SK-N-SH treated with all-trans-retinoic acid at 6 μM for 48 hours (cell line): ENCODE measurements around the gene OR51A7.

Experiments
- ATAC-seq: fragments of 200-7000 bp; cut with Tn5 transposase; 3 replicates; pipeline ENCODE4 v1.9.1; 2020; ENCODE audit warnings: mild to moderate bottlenecking, moderate library complexity
- BACH2 ChIP-seq: fragments of 250-450 bp; sonication (Bioruptor Pico); IDR thresholded peaks from 2 replicates; pipeline ENCODE4 v1.9.0; 2021; ENCODE audit warnings: mild to moderate bottlenecking, borderline replicate concordance
- CREB5 ChIP-seq: fragments of 250-450 bp; sonication (Bioruptor Pico); IDR thresholded peaks from 2 replicates; pipeline ENCODE4 v1.5.1; 2020; ENCODE audit warnings: low read depth, mild to moderate bottlenecking, moderate library complexity
- ESRRG ChIP-seq: fragments of 250-450 bp; sonication (Bioruptor Pico); IDR thresholded peaks from 2 replicates; pipeline ENCODE4 v1.6.1; 2021; ENCODE audit warnings: mild to moderate bottlenecking
- GLIS3 ChIP-seq: fragments of 250-450 bp; sonication (Bioruptor Pico); IDR thresholded peaks from 2 replicates; pipeline ENCODE4 v1.5.0; 2020; ENCODE audit warnings: mild to moderate bottlenecking, moderate library complexity
- ISL1 ChIP-seq: fragments of 250-450 bp; sonication (Bioruptor Pico); IDR thresholded peaks from 2 replicates; pipeline ENCODE4 v2.1.2; 2022; ENCODE audit warnings: mild to moderate bottlenecking, moderate library complexity
- OSR1 ChIP-seq: fragments of 250-450 bp; sonication (Bioruptor Pico); IDR thresholded peaks from 2 replicates; pipeline ENCODE4 v1.8.0; 2022; ENCODE audit warnings: moderate library complexity, mild to moderate bottlenecking, inconsistent platforms
- PATZ1 ChIP-seq: fragments of 250-450 bp; sonication (Bioruptor Pico); IDR thresholded peaks from 2 replicates; pipeline ENCODE4 v1.8.0; 2020; ENCODE audit warnings: mild to moderate bottlenecking, moderate library complexity, borderline replicate concordance
- POU6F1 ChIP-seq: fragments of 250-450 bp; sonication (Bioruptor Pico); IDR thresholded peaks from 2 replicates; pipeline ENCODE4 v1.8.0; 2021; ENCODE audit warnings: low read depth, mild to moderate bottlenecking, moderate library complexity, borderline replicate concordance
- PPARA ChIP-seq: fragments of 250-450 bp; sonication (Bioruptor Pico); IDR thresholded peaks from 2 replicates; pipeline ENCODE4 v1.5.0; 2020; ENCODE audit warnings: mild to moderate bottlenecking, borderline replicate concordance
- RARB ChIP-seq: fragments of 250-450 bp; sonication (Bioruptor Pico); IDR thresholded peaks from 2 replicates; pipeline ENCODE4 v1.8.0; 2021; ENCODE audit warnings: mild to moderate bottlenecking, moderate library complexity
- SNAI2 ChIP-seq: fragments of 250-450 bp; sonication (Bioruptor Pico); IDR thresholded peaks from 2 replicates; pipeline ENCODE4 v1.5.0; 2020; ENCODE audit warnings: mild to moderate bottlenecking, moderate library complexity
- TCF4 ChIP-seq: fragments of 250-450 bp; sonication (Bioruptor Pico); IDR thresholded peaks from 2 replicates; pipeline ENCODE4 v1.8.0; 2021; ENCODE audit warnings: mild to moderate bottlenecking, moderate library complexity, borderline replicate concordance
- TOX ChIP-seq: fragments of 250-450 bp; sonication (Bioruptor Pico); IDR thresholded peaks from 2 replicates; pipeline ENCODE4 v1.8.0; 2021; ENCODE audit warnings: mild to moderate bottlenecking, moderate library complexity, borderline replicate concordance
- ZC3H10 ChIP-seq: fragments of 250-450 bp; sonication (Bioruptor Pico); IDR thresholded peaks from 2 replicates; pipeline ENCODE4 v1.5.1; 2021; ENCODE audit warnings: mild to moderate bottlenecking, moderate library complexity
- ZFP3 ChIP-seq: fragments of 250-450 bp; sonication (Bioruptor Pico); IDR thresholded peaks from 2 replicates; pipeline ENCODE4 v1.5.0; 2020; ENCODE audit warnings: mild to moderate bottlenecking, moderate library complexity
- ZFP30 ChIP-seq: fragments of 450-650 bp; formaldehyde crosslinking; IDR thresholded peaks from 2 replicates; pipeline ENCODE4 v1.5.0; 2022; ENCODE audit warnings: mild to moderate bottlenecking, moderate library complexity
- ZNF565 ChIP-seq: fragments of 450-650 bp; formaldehyde crosslinking; conservative IDR thresholded peaks from 2 replicates; pipeline ENCODE4 v1.5.0; 2020; ENCODE audit warnings: low read depth, mild to moderate bottlenecking, moderate library complexity
- ZNF70 ChIP-seq: fragments of 450-650 bp; formaldehyde crosslinking; IDR thresholded peaks from 2 replicates; pipeline ENCODE4 v1.5.0; 2020; ENCODE audit warnings: mild to moderate bottlenecking, moderate library complexity
- ZNF8 ChIP-seq: fragments of 450-650 bp; formaldehyde crosslinking; IDR thresholded peaks from 2 replicates; pipeline ENCODE4 v1.5.0; 2020; ENCODE audit warnings: mild to moderate bottlenecking, moderate library complexity
- TF ChIP-seq, protein P1 (sequence below): fragments of 250-450 bp; sonication (Bioruptor Pico); IDR thresholded peaks from 2 replicates; pipeline ENCODE4 v1.5.1; 2021; ENCODE audit warnings: mild to moderate bottlenecking, moderate library complexity
- TF ChIP-seq, protein P2 (sequence below): fragments of 250-450 bp; sonication (Bioruptor Pico); IDR thresholded peaks from 2 replicates; pipeline ENCODE4 v1.5.0; 2020; ENCODE audit warnings: mild to moderate bottlenecking, moderate library complexity

The OR51A7 gene

GRCh38 chr11:4924239-4924638, 20.7 kb downstream of the OR51A7 start, which contains the start of gene OR51G1:
OR51G1 (minus strand) TSS chr11:4924339; CDS start chr11:4924339, 0 bp downstream.
- TF ChIP-seq, protein P1, sequence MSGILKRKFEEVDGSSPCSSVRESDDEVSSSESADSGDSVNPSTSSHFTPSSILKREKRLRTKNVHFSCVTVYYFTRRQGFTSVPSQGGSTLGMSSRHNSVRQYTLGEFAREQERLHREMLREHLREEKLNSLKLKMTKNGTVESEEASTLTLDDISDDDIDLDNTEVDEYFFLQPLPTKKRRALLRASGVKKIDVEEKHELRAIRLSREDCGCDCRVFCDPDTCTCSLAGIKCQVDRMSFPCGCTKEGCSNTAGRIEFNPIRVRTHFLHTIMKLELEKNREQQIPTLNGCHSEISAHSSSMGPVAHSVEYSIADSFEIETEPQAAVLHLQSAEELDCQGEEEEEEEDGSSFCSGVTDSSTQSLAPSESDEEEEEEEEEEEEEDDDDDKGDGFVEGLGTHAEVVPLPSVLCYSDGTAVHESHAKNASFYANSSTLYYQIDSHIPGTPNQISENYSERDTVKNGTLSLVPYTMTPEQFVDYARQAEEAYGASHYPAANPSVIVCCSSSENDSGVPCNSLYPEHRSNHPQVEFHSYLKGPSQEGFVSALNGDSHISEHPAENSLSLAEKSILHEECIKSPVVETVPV = no peak
- no peak for TF ChIP-seq RARB (CRISPR knock-in tag)
- TF ChIP-seq ZNF8 (CRISPR knock-in tag) = no peak
- TF ChIP-seq BACH2 = no peak
- TF ChIP-seq, protein P2, sequence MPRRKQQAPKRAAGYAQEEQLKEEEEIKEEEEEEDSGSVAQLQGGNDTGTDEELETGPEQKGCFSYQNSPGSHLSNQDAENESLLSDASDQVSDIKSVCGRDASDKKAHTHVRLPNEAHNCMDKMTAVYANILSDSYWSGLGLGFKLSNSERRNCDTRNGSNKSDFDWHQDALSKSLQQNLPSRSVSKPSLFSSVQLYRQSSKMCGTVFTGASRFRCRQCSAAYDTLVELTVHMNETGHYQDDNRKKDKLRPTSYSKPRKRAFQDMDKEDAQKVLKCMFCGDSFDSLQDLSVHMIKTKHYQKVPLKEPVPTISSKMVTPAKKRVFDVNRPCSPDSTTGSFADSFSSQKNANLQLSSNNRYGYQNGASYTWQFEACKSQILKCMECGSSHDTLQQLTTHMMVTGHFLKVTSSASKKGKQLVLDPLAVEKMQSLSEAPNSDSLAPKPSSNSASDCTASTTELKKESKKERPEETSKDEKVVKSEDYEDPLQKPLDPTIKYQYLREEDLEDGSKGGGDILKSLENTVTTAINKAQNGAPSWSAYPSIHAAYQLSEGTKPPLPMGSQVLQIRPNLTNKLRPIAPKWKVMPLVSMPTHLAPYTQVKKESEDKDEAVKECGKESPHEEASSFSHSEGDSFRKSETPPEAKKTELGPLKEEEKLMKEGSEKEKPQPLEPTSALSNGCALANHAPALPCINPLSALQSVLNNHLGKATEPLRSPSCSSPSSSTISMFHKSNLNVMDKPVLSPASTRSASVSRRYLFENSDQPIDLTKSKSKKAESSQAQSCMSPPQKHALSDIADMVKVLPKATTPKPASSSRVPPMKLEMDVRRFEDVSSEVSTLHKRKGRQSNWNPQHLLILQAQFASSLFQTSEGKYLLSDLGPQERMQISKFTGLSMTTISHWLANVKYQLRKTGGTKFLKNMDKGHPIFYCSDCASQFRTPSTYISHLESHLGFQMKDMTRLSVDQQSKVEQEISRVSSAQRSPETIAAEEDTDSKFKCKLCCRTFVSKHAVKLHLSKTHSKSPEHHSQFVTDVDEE (CRISPR knock-in tag) = no peak
- TF ChIP-seq ZNF70 (CRISPR knock-in tag) = no peak
- no peak for TF ChIP-seq ZNF565 (CRISPR knock-in tag)
- TF ChIP-seq TCF4 (CRISPR knock-in tag) = no peak
- no peak for TF ChIP-seq GLIS3 (CRISPR knock-in tag)
- no peak for TF ChIP-seq CREB5 (CRISPR knock-in tag)
- no peak for TF ChIP-seq ZC3H10 (CRISPR knock-in tag)
- no peak for TF ChIP-seq ISL1 (CRISPR knock-in tag)
- no peak for TF ChIP-seq PPARA
- no peak for TF ChIP-seq TOX
- TF ChIP-seq PATZ1 (CRISPR knock-in tag) = no peak
- no peak for TF ChIP-seq ESRRG (CRISPR knock-in tag)
- TF ChIP-seq, all 23 proteins: peak for 0
- ATAC-seq = no peak

DNA sequence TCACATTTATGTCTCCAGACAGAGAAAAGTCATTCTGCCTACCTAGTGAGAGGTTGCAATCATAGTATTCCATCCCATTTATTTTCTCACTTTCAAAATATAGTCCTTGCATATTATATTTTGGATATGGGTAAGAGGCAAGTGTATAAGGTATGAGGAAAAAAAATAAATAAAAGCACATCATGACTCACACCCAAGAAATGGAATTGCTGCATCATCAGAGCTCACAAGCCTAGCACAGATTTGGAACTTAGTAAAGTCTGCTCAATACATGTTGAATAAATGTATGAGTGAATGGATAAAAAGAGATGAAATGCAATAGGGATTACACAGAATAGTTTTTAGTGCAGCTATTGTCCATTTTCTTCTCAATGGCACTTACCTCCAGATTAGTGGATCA, 23.0 kb downstream of the OR51A7 start:
- TF ChIP-seq ZNF8 (CRISPR knock-in tag) (no peak), ZFP30 (CRISPR knock-in tag) (no peak), ZC3H10 (CRISPR knock-in tag) (no peak), OSR1 (CRISPR knock-in tag) (no peak), POU6F1 (CRISPR knock-in tag) (no peak), SNAI2 (CRISPR knock-in tag) (no peak), ZFP3 (CRISPR knock-in tag) (no peak), TCF4 (CRISPR knock-in tag) (no peak), PPARA (no peak), PATZ1 (CRISPR knock-in tag) (no peak)
- no peak for ATAC-seq
